ENCODE results near the gene ORM1. TPM values are rescaled to one million over a fixed set of nuclear protein-coding genes. Genes with fewer than 3 reads are reported as not detected.

ORM1 gene
- total RNA-seq, 2 experiments from 2014 or later = not detected

DNA sequence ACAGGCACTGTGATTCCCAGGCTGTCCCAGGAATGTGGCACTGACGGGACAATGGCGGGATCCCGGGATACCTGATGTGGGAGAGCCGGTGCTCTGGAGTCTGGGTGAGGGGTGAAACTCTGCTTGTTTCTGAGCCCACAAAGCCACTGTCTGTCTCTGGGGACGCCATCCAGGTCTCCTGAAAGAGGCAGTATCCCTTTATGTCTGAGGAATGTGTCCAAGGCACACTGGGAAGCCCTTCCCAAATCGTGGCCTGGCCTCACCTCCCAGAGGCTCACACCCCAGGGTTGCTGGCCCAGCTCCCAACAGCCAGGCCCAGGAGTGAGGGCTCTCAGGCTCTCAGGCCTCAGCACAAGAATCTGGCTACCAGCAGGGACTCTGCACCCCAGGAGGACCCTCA is 33.9 kb downstream of the ORM1 start:
- Histone ChIP-seq H3K79me2 (ENCODE audit: insufficient read depth, low read depth, low read length) (no peaks in the 10 kb centered on the region), H3K4me1 (ENCODE audit: insufficient read depth, low read length, poor library complexity, severe bottlenecking) (no peaks in the 10 kb centered on the region), H3K4me3 (ENCODE audit: low read depth, low read length, poor library complexity, severe bottlenecking) (no peak overlapping the region), H3K27ac (ENCODE audit: low read depth, low read length, poor library complexity, severe bottlenecking) (no peak overlapping the region), H4K20me1 (ENCODE audit: insufficient read depth, low read length) (no peaks in the 10 kb centered on the region), H3K36me3 (ENCODE audit: insufficient read depth, low read length) (peaks cover 96% of the 10 kb centered on the region), H3K4me2 (ENCODE audit: low read length) (no peak overlapping the region), H3K9me2 (ENCODE audit: insufficient read depth, low read length) (no peaks in the 10 kb centered on the region), H3K9me3 (ENCODE audit: low read length) (no peaks in the 10 kb centered on the region), H2AFZ (ENCODE audit: low read length) (no peak overlapping the region)
- TF ChIP-seq EZH2phosphoT487 (IDR thresholded peaks at IDR 0.05; ENCODE audit: borderline replicate concordance, low read depth, low read length) = no peak
- TF ChIP-seq, protein P1, sequence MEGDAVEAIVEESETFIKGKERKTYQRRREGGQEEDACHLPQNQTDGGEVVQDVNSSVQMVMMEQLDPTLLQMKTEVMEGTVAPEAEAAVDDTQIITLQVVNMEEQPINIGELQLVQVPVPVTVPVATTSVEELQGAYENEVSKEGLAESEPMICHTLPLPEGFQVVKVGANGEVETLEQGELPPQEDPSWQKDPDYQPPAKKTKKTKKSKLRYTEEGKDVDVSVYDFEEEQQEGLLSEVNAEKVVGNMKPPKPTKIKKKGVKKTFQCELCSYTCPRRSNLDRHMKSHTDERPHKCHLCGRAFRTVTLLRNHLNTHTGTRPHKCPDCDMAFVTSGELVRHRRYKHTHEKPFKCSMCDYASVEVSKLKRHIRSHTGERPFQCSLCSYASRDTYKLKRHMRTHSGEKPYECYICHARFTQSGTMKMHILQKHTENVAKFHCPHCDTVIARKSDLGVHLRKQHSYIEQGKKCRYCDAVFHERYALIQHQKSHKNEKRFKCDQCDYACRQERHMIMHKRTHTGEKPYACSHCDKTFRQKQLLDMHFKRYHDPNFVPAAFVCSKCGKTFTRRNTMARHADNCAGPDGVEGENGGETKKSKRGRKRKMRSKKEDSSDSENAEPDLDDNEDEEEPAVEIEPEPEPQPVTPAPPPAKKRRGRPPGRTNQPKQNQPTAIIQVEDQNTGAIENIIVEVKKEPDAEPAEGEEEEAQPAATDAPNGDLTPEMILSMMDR (conservative IDR thresholded peaks at IDR 0.05; ENCODE audit: low read length) = no peak
- ChIA-PET CTCF (ENCODE audit: unreplicated experiment) (no interaction called here), POLR2A (interaction anchor here (0.9 kb wide), 1 partner anchor 29 kb away, joined by 3 read pairs; no protein-coding TSS in a partner anchor)
- no TSS peak for BruUV-seq (replicated peaks)
- intact Hi-C loops (cut with micrococcal nuclease; ENCODE audit: unreplicated experiment) = no loop called here
- no peak for DNase-seq (ENCODE audit: low spot score)

DNA sequence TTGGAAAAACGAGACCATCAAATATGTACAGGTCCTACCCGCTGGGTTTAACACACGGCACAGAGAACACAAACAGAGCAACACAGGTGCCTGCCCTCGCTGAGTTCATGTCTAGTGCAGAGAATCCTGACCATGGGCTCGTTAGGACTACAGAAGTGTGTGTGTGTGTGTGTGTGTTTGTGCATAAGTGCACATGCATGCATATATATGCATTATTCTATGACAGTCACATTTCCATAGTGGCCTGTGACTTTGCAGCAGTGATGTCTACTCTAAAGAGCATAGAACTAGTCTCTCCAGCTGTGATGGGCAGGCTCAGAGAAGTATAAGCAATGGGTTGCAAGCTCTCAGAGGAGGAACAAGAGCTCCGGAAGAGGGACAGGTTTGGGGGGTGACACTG is 34.5 kb downstream of the ORM1 start:
- no peaks in the 10 kb centered on the region for H3K9me3 ChIP-seq (ENCODE audit: low read length)
- TF ChIP-seq, protein P1 (conservative IDR thresholded peaks at IDR 0.05; ENCODE audit: low read length) = no peak
- TF ChIP-seq EZH2phosphoT487 (IDR thresholded peaks at IDR 0.05; ENCODE audit: borderline replicate concordance, low read depth, low read length) = no peak
- H3K4me3 ChIP-seq (ENCODE audit: low read depth, low read length, poor library complexity, severe bottlenecking) = no peak overlapping the region
- no peaks in the 10 kb centered on the region for H3K4me1 ChIP-seq (ENCODE audit: insufficient read depth, low read length, poor library complexity, severe bottlenecking)
- ChIA-PET CTCF (ENCODE audit: unreplicated experiment) (no interaction called here), POLR2A (no interaction called here)
- intact Hi-C loops (cut with micrococcal nuclease; ENCODE audit: unreplicated experiment) = no loop called here
- no peak overlapping the region for H2AFZ ChIP-seq (ENCODE audit: low read length)
- no peaks in the 10 kb centered on the region for H3K9me2 ChIP-seq (ENCODE audit: insufficient read depth, low read length)
- no peaks in the 10 kb centered on the region for H3K79me2 ChIP-seq (ENCODE audit: insufficient read depth, low read depth, low read length)
- DNase-seq (ENCODE audit: low spot score) = no peak
- BruUV-seq (replicated peaks) = no TSS peak
- no peak overlapping the region for H3K27ac ChIP-seq (ENCODE audit: low read depth, low read length, poor library complexity, severe bottlenecking)
- H3K36me3 ChIP-seq (ENCODE audit: insufficient read depth, low read length) = peaks cover 96% of the 10 kb centered on the region
- no peak overlapping the region for H3K4me2 ChIP-seq (ENCODE audit: low read length)
- H4K20me1 ChIP-seq (ENCODE audit: insufficient read depth, low read length) = no peaks in the 10 kb centered on the region

- Histone ChIP-seq H4K20me1 (ENCODE audit: insufficient read depth, low read length) (no peaks in the 10 kb centered on the region), H3K4me3 (ENCODE audit: low read depth, low read length, poor library complexity, severe bottlenecking) (no peak overlapping the region), H3K27ac (ENCODE audit: low read depth, low read length, poor library complexity, severe bottlenecking) (no peak overlapping the region), H3K36me3 (ENCODE audit: insufficient read depth, low read length) (peaks cover 96% of the 10 kb centered on the region), H3K4me2 (ENCODE audit: low read length) (no peak overlapping the region), H3K79me2 (ENCODE audit: insufficient read depth, low read depth, low read length) (no peaks in the 10 kb centered on the region), H3K4me1 (ENCODE audit: insufficient read depth, low read length, poor library complexity, severe bottlenecking) (peaks cover 2% of the 10 kb centered on the region), H3K9me3 (ENCODE audit: low read length) (no peaks in the 10 kb centered on the region), H2AFZ (ENCODE audit: low read length) (no peak overlapping the region), H3K9me2 (ENCODE audit: insufficient read depth, low read length) (no peaks in the 10 kb centered on the region)
- DNase-seq (ENCODE audit: low spot score) = no peak
- TF ChIP-seq EZH2phosphoT487 (IDR thresholded peaks at IDR 0.05; ENCODE audit: borderline replicate concordance, low read depth, low read length) = no peak
- TF ChIP-seq, protein P1 (conservative IDR thresholded peaks at IDR 0.05; ENCODE audit: low read length) = no peak
- ChIA-PET CTCF (ENCODE audit: unreplicated experiment) (no interaction called here), POLR2A (no interaction called here)
- no TSS peak for BruUV-seq (replicated peaks)
- intact Hi-C loops (cut with micrococcal nuclease; ENCODE audit: unreplicated experiment) = no loop called here
Measured at GRCh38 chr9:114357911-114358328, 35.0 kb downstream of the ORM1 start.
